ENCODE data around the gene PKDCC. TPM values are rescaled to one million over a fixed set of nuclear protein-coding genes. Genes with fewer than 3 reads are reported as not detected.

Gene PKDCC
- total and polyA plus RNA-seq, 2 of the 8 experiments (the other 6 are each of a cell fraction or from before 2014, with no cell fraction given), result 49.9 to 80.1 TPM

DNA sequence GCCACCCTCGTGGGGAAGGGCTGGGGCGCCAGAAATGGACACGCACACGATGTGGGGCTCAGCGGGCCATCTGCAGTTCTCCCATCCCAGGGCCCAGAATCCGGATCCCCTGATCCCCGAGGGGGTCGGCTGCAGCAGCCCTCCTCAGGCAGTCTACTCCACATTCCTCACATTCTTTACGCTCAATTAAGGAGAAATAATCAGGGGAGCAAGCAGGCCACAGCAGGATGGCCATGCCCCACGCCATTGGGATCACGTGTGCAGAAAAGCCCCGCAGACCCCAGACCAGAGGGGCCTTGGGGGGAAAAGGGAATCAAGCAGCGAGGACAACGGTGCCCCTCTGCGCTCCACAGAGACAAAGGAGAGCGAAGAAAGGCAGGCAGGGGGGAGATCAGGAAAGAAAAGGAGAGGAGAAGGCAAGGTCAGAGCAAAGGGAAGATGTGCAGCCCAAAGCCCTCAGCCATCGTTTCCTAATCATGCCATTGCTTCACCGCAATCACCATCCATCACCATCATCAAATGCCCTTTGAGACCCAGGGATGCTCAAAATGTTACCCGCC, 17.5 kb upstream of the PKDCC start (continued):
- TF ChIP-seq EZH2 (IDR thresholded peaks at IDR 0.05; ENCODE audit: low read depth, low read length, severe bottlenecking) (no peak), HDAC2 (IDR thresholded peaks at IDR 0.05; ENCODE audit: borderline replicate concordance in 1 of 2, low read depth in 2 of 2, low read length in 2 of 2) (peak; percentile 86 to 89; a peak in 3 of 4 replicates)
